H1 (cell line): Measurements from ENCODE around the gene CSNK1G2. TPM values are rescaled to one million over a fixed set of nuclear protein-coding genes. Genes with fewer than 3 reads are reported as not detected.

ENCODE experiments used
- CTCF ChIA-PET: fragments of 300-600 bp; sonication (Branson Sonifier 250); formaldehyde crosslinking; loops from one replicate; lab custom pipeline; 2021; ENCODE audit not compliant: partially characterized antibody; lab: Charles Lee
- POLR2A ChIA-PET: fragments of 300-600 bp; sonication (Branson Sonifier 250); formaldehyde crosslinking; loops from one replicate; lab custom pipeline; 2021; ENCODE audit warnings: inconsistent platforms; ENCODE audit not compliant: partially characterized antibody; lab: Charles Lee
- DNase-seq, 2 experiments: peaks; one replicate each; pipeline versions ENCODE4 v3.0.0 to v3.0.0-alpha.2; 2010 to 2022; ENCODE audit warnings: low spot score in 2 of 2, low read depth in 1 of 2, mixed read lengths in 1 of 2
- FAIRE-seq: peaks from 2 replicates; lab custom pipeline; 2011; peaks lifted over from hg19 to GRCh38; lab: Jason Lieb, UNC
- H2AFZ ChIP-seq: 2 replicates; pipeline ENCODE4 v1.8.1; 2012; ENCODE audit warnings: low read length, inconsistent platforms
- H2AK5ac ChIP-seq: 2 replicates; pipeline ENCODE4 v1.6.1; 2013; ENCODE audit warnings: low read depth, low read length
- H2BK120ac ChIP-seq: replicated peaks from 2 replicates; pipeline ENCODE3; 2013; ENCODE audit warnings: low read depth, low read length, inconsistent platforms
- H2BK12ac ChIP-seq: 2 replicates; pipeline ENCODE4 v1.6.1; 2013; ENCODE audit warnings: low read depth, low read length
- H2BK15ac ChIP-seq: 2 replicates; pipeline ENCODE4 v1.6.1; 2013; ENCODE audit warnings: low read length
- H2BK20ac ChIP-seq: 2 replicates; pipeline ENCODE4 v1.6.1; 2013; ENCODE audit warnings: low read length
- H2BK5ac ChIP-seq: 2 replicates; pipeline ENCODE4 v1.6.1; 2013; ENCODE audit warnings: low read depth, low read length
- H3K14ac ChIP-seq: 2 replicates; pipeline ENCODE4 v1.6.1; 2013; ENCODE audit warnings: inconsistent platforms; ENCODE audit not compliant: insufficient read length
- H3K18ac ChIP-seq: 2 replicates; pipeline ENCODE4 v1.6.1; 2013; ENCODE audit warnings: low read length; ENCODE audit errors: extremely low read depth
- H3K23ac ChIP-seq: 2 replicates; pipeline ENCODE4 v1.6.1; 2013; ENCODE audit warnings: inconsistent platforms; ENCODE audit not compliant: insufficient read length
- H3K23me2 ChIP-seq: 2 replicates; pipeline ENCODE4 v1.6.1; 2013; ENCODE audit warnings: low read depth, low read length
- H3K27ac ChIP-seq: 2 replicates; pipeline ENCODE4 v1.6.1; 2011; ENCODE audit warnings: low read depth, low read length, inconsistent platforms
- H3K27me3 ChIP-seq, 4 experiments: replicated peaks in 1 of 4; 1 replicate in 1 of 4; 2 replicates in 3 of 4; pipeline versions ENCODE4 v1.6.1 to v1.8.1; 2011 to 2013; ENCODE audit warnings: low read length in 3 of 4, mild to moderate bottlenecking in 3 of 4, inconsistent platforms in 2 of 4, mixed read lengths in 2 of 4, moderate library complexity in 1 of 4; ENCODE audit not compliant: control insufficient read depth in 3 of 4, insufficient read depth in 3 of 4; ENCODE audit errors: extremely low read depth in 1 of 4
- H3K36me3 ChIP-seq, 4 experiments: 2 replicates each; pipeline versions ENCODE4 v1.6.1 to v1.8.1; 2011 to 2013; ENCODE audit warnings: mild to moderate bottlenecking in 4 of 4, low read length in 3 of 4, moderate library complexity in 2 of 4, control low read depth in 1 of 4, inconsistent platforms in 1 of 4; ENCODE audit not compliant: insufficient read depth in 4 of 4, control insufficient read depth in 2 of 4
- H3K4ac ChIP-seq: replicated peaks from 2 replicates; pipeline ENCODE3; 2013; ENCODE audit warnings: low read length, low read depth, mixed read lengths, inconsistent platforms; ENCODE audit not compliant: insufficient read length
- H3K4me1 ChIP-seq, 4 experiments: replicated peaks in 1 of 4; 1 replicate in 1 of 4; 2 replicates in 3 of 4; pipeline versions ENCODE4 v1.6.1 to v1.8.1; 2011 to 2013; ENCODE audit warnings: low read length in 3 of 4, inconsistent platforms in 2 of 4, mixed read lengths in 1 of 4; ENCODE audit not compliant: insufficient read depth in 4 of 4, control insufficient read depth in 3 of 4
- H3K4me2 ChIP-seq, 2 experiments: 2 replicates each; pipeline versions ENCODE4 v1.6.1 to v1.8.1; 2011 to 2013; ENCODE audit warnings: low read depth in 2 of 2, low read length in 2 of 2, control low read depth in 1 of 2, inconsistent platforms in 1 of 2, mild to moderate bottlenecking in 1 of 2; ENCODE audit not compliant: insufficient read depth in 1 of 2
- H3K4me3 ChIP-seq, 4 experiments: fragments of 200-600, 300-600 bp in 1 of 4; sonication (generic), shearing (Covaris generic), sonication (Bioruptor Twin) in 1 of 4; 2 replicates each; pipeline versions ENCODE4 v1.5.1 to v1.8.1; 2011 to 2016; ENCODE audit warnings: low read length in 4 of 4, low read depth in 3 of 4, control low read depth in 2 of 4, inconsistent platforms in 2 of 4, mild to moderate bottlenecking in 2 of 4, mixed read lengths in 1 of 4, moderate library complexity in 1 of 4; ENCODE audit not compliant: insufficient read depth in 2 of 4; ENCODE audit errors: extremely low read depth in 1 of 4
- H3K56ac ChIP-seq: replicated peaks from 2 replicates; pipeline ENCODE3; 2013; ENCODE audit warnings: low read depth, mild to moderate bottlenecking, mixed read lengths, low read length, inconsistent platforms; ENCODE audit not compliant: insufficient read length
- H3K79me1 ChIP-seq: 2 replicates; pipeline ENCODE4 v1.6.1; 2013; ENCODE audit warnings: low read depth, low read length, control low read depth
- H3K79me2 ChIP-seq, 2 experiments: 2 replicates each; pipeline versions ENCODE4 v1.6.1 to v1.8.1; 2012 to 2013; ENCODE audit warnings: low read length in 2 of 2, mild to moderate bottlenecking in 2 of 2, inconsistent platforms in 1 of 2; ENCODE audit not compliant: insufficient read depth in 2 of 2, control insufficient read depth in 1 of 2
- H3K9ac ChIP-seq, 4 experiments: replicated peaks in 1 of 4; 1 replicate in 1 of 4; 2 replicates in 3 of 4; pipeline versions ENCODE4 v1.6.1 to v1.8.1; 2011 to 2013; ENCODE audit warnings: low read depth in 3 of 4, low read length in 3 of 4, control low read depth in 2 of 4, mild to moderate bottlenecking in 2 of 4, moderate library complexity in 2 of 4, inconsistent platforms in 1 of 4; ENCODE audit errors: extremely low read depth in 1 of 4
- H3K9me3 ChIP-seq, 2 experiments: 2 replicates each; pipeline versions ENCODE4 v1.6.1 to v1.8.1; 2012 to 2013; ENCODE audit warnings: mild to moderate bottlenecking in 2 of 2, moderate library complexity in 2 of 2, control low read depth in 1 of 2, inconsistent platforms in 1 of 2, low read depth in 1 of 2, low read length in 1 of 2, mixed read lengths in 1 of 2; ENCODE audit not compliant: insufficient read depth in 2 of 2
- H4K20me1 ChIP-seq, 2 experiments: replicated peaks in 1 of 2; 2 replicates each; pipeline versions ENCODE3 to v1.8.1; 2011 to 2013; ENCODE audit warnings: inconsistent platforms in 2 of 2, low read length in 2 of 2, mild to moderate bottlenecking in 1 of 2; ENCODE audit not compliant: insufficient read depth in 2 of 2, control insufficient read depth in 1 of 2
- H4K5ac ChIP-seq: 2 replicates; pipeline ENCODE4 v1.6.1; 2013; ENCODE audit warnings: low read length, low read depth, mixed read lengths, inconsistent platforms; ENCODE audit not compliant: insufficient read length
- H4K8ac ChIP-seq: 2 replicates; pipeline ENCODE4 v1.8.0; 2013; ENCODE audit warnings: mild to moderate bottlenecking, moderate library complexity, low read length, inconsistent platforms; ENCODE audit not compliant: insufficient read depth; ENCODE audit errors: extremely low read depth
- H4K91ac ChIP-seq: replicated peaks from 2 replicates; pipeline ENCODE3; 2013; ENCODE audit warnings: low read length, mixed read lengths, inconsistent platforms; ENCODE audit not compliant: insufficient read length
- CHD1 ChIP-seq: IDR thresholded peaks from 2 replicates; pipeline ENCODE4 v1.6.1; 2012; ENCODE audit warnings: low read depth, low read length, improper control_type of control experiment
- FOSL1 ChIP-seq: IDR thresholded peaks from 2 replicates; pipeline ENCODE4 v1.6.1; 2011; ENCODE audit warnings: mild to moderate bottlenecking, low read depth, low read length, moderate library complexity; ENCODE audit not compliant: insufficient read depth
- NRF1 ChIP-seq: IDR thresholded peaks from 2 replicates; pipeline ENCODE4 v1.6.1; 2011; ENCODE audit warnings: mild to moderate bottlenecking, low read depth, low read length, improper control_type of control experiment
- POLR2A ChIP-seq, 2 experiments: IDR thresholded peaks; 1 replicate in 1 of 2; 2 replicates in 1 of 2; pipeline ENCODE4 v1.6.1; 2011; ENCODE audit warnings: low read depth in 2 of 2, low read length in 2 of 2, mild to moderate bottlenecking in 2 of 2; ENCODE audit errors: control extremely low read depth in 1 of 2
- SUZ12 ChIP-seq: fragments of 200-600 bp; sonication (generic); IDR thresholded peaks from 2 replicates; pipeline ENCODE4 v1.6.1; 2012; ENCODE audit warnings: mild to moderate bottlenecking, inconsistent platforms, low read length, moderate library complexity, mixed read lengths
- YY1 ChIP-seq: IDR thresholded peaks from 2 replicates; pipeline ENCODE4 v1.6.1; 2011; ENCODE audit warnings: low read depth, mild to moderate bottlenecking, low read length
- WGBS, 2 experiments: shearing (Covaris generic) in 1 of 2; methylation state at CpG; one replicate each; pipeline versions ENCODE4 v1.1.6 to v1.1.7; 2013 to 2015; ENCODE audit warnings: low lambda C conversion rate in 2 of 2, mixed read lengths in 2 of 2, inconsistent platforms in 1 of 2, low coverage in 1 of 2, missing lambda C conversion rate in 1 of 2; ENCODE audit not compliant: insufficient replicate concordance in 2 of 2, insufficient coverage in 1 of 2, insufficient read length in 1 of 2; ENCODE audit errors: extremely low coverage in 1 of 2, missing lambda C conversion rate in 1 of 2; 5-methylcytosine and 5-hydroxymethylcytosine counted together
- polyA plus RNA-seq, 7 experiments: library from polyadenylated mRNA; depleted of rRNA in 3 of 7; stranded (reverse) in 5 of 7; unstranded in 2 of 7; fragments of >200 nt in 5 of 7; fragments of 200-250 nt in 2 of 7; gene quantifications; 1 replicate in 5 of 7; 2 replicates in 1 of 7; 4 replicates in 1 of 7; pipeline versions ENCODE4 v1.2.1 to v1.2.3, GENCODE V29; 2011 to 2013; ENCODE audit warnings: missing spikeins in 2 of 7, mixed read lengths in 2 of 7
- total RNA-seq: library from RNA; stranded (reverse); fragmentation: NEBNext Ultra II Directional; extraction: Animal tissue kit (Norgen Biotek cat#: 25700); gene quantifications from 2 replicates; pipeline ENCODE4 v1.2.1, GENCODE V29; 2021

Gene CSNK1G2
- total and polyA plus RNA-seq, 2 of the 8 experiments (the other 6 are each of a cell fraction or from before 2014, with no cell fraction given), result 99.5 to 130 TPM

DNA sequence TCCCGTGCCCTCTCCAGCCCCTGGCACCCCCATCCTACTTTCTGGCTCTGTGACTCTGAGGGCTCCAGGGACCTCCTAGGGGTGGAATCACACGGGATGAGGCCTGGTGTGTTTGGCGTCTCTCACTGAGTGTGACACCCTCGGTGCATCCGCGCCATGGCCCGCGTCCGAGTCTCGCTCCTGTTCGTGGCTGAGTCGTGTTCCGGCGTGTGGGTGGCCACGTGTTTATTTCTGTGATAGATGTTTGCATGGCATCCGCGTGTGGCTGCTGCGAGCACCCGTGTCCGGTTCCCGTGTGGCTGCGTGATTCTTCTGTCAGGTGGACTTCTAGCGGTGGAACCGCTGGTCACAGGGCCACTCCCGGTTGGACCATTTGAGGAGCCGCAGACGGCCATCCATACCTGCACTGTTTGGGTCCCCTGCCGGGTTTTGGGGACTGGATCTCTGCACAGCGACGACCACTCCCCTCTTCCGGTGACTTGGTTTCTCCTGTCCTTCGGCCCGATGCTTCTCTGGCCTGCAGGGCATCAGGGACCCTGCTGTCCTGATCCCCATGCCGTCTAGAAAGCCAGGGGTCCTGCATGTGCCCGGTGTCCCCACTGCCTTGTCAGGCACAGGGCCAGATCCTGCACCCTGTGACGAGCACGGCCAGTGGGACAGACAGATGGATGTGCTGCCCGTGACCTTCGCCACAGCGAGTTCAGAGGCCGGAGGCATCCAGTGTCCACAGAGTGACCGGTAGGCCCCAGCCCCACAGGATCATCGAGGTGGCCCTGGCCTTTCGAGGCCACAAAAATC, 8.5 kb downstream of the CSNK1G2 start:
- Histone ChIP-seq H4K91ac (no peak overlapping the region), H2AK5ac (no peak overlapping the region), H2BK120ac (no peak overlapping the region), H4K5ac (no peak overlapping the region), H3K18ac (no peak overlapping the region), H3K23ac (no peak overlapping the region), H2BK5ac (no peak overlapping the region), H3K79me2 (peaks cover 54 to 91% of the 10 kb centered on the region in 2 experiments), H2BK12ac (no peak overlapping the region), H3K4me2 (no peak overlapping the region), H2BK20ac (no peak overlapping the region), H3K27ac (no peak overlapping the region), H4K20me1 (peaks cover 45 to 55% of the 10 kb centered on the region in 2 experiments), H4K8ac (peak overlapping the region; percentile 35; the same call in 1 of the 2 replicates), H3K4me1 (peaks cover 0 to 5% (median 1%) of the 10 kb centered on the region in 4 experiments; a peak in 5 of 7 replicates), H3K56ac (no peak overlapping the region), H3K4ac (no peak overlapping the region), H3K14ac (no peak overlapping the region), H3K9me3 (no peaks in the 10 kb centered on the region; a peak in 1 of 4 replicates), H3K23me2 (no peaks in the 10 kb centered on the region), H3K27me3 (no peaks in the 10 kb centered on the region), H3K4me3 (no peak overlapping the region), H3K36me3 (no peaks in the 10 kb centered on the region; a peak in 1 of 8 replicates), H2BK15ac (no peak overlapping the region), H2AFZ (no peak overlapping the region), H3K9ac (no peak overlapping the region), H3K79me1 (peaks cover 28% of the 10 kb centered on the region)
- TF ChIP-seq NRF1, result no peak
- no peak for TF ChIP-seq YY1
- no peak for TF ChIP-seq CHD1
- no peak for TF ChIP-seq FOSL1
- TF ChIP-seq POLR2A (IDR thresholded peaks at IDR 0.05; ENCODE audit: control extremely low read depth in 1 of 2, low read depth in 2 of 2, low read length in 2 of 2), result no peak
- no peak for TF ChIP-seq SUZ12
- FAIRE-seq (no peak), DNase-seq (no peak)
- ChIA-PET POLR2A (interaction anchor here (1.8 kb wide), 1 partner anchor 102 kb away, joined by 5 read pairs; the partner anchor contains the start of gene MKNK2), CTCF (interaction anchor here (0.7 kb wide), 1 partner anchor 16 kb away, joined by 3 read pairs; no protein-coding TSS in a partner anchor)
- 96% methylated on average over 41 of the region's 44 CpGs; no CpG with 5 or more reads in 1 of the 2 experiments for WGBS, 2 experiments
